Right cardiac atrium (tissue), 5 donors: ENCODE measurements around the gene ZDHHC23. TPM values are rescaled to one million over a fixed set of nuclear protein-coding genes. Genes with fewer than 3 reads are reported as not detected.

Experiments used
- ATAC-seq, 2 donors: fragments of 200-7000 bp; cut with Tn5 transposase; one replicate each; pipeline versions ENCODE4 v1.8.0 to v1.9.1; 2020; ENCODE audit warnings: moderate library complexity in 2 of 2, mild to moderate bottlenecking in 1 of 2
- DNase-seq, 3 donors: peaks; one replicate each; pipeline ENCODE4 v3.0.0-alpha.2; 2020
- H3K27ac ChIP-seq: one replicate; pipeline ENCODE4 v1.5.1; 2013; ENCODE audit warnings: mild to moderate bottlenecking, low read length, control low read depth, moderate library complexity
- H3K27me3 ChIP-seq: one replicate; pipeline ENCODE4 v1.6.1; 2013; ENCODE audit not compliant: control insufficient read depth, insufficient read depth
- H3K4me1 ChIP-seq: one replicate; pipeline ENCODE4 v1.6.1; 2013; ENCODE audit warnings: low read length; ENCODE audit not compliant: control insufficient read depth, insufficient read depth
- H3K4me3 ChIP-seq: one replicate; pipeline ENCODE4 v1.5.1; 2013; ENCODE audit warnings: low read length, control low read depth
- H3K9me3 ChIP-seq: one replicate; pipeline ENCODE4 v1.6.1; 2013; ENCODE audit warnings: low read length; ENCODE audit not compliant: control insufficient read depth
- WGBS: extraction: QIAGEN DNeasy Blood & Tissue Kit; methylation state at CpG from one replicate; pipeline ENCODE4 v1.1.7; 2013; 5-methylcytosine and 5-hydroxymethylcytosine counted together
- intact Hi-C, 4 donors: fragments of 100-400 bp; cut with DNase I; formaldehyde crosslinking; loops; one replicate each; pipeline versions ENCODE4 v1.11.0 to v1.14.0; 2022 to 2023
- polyA plus RNA-seq: library from polyadenylated mRNA; stranded (reverse); fragments of 200-250 nt; gene quantifications from one replicate; pipeline ENCODE4 v1.2.3, GENCODE V29; 2013
- total RNA-seq, 4 donors: library from RNA; stranded (reverse); fragmentation: NEBNext Ultra II Directional; extraction: Animal tissue kit (Norgen Biotek cat#: 25700); gene quantifications; one replicate each; pipeline ENCODE4 v1.2.1, GENCODE V29; 2021
- donor health status: healthy with polysubstance abuse.
- donor health status: DM: no; HTN: yes; CAD: no.
- donor health status: DM: no; HTN: no; CAD: no.
- donor health status: DM: no; HTN: yes; CAD: no; lungs with severe emphysema.
- donor health status: DM: yes; HTN: yes; CAD: no.

The ZDHHC23 gene
- total and polyA plus RNA-seq, 5 donors: 0.93 to 2.4 (median 2.1) TPM

- 96% methylated on average over 2 of the region's 2 CpGs for WGBS
- Histone ChIP-seq H3K9me3 (no peaks in the 10 kb centered on the region), H3K27me3 (no peaks in the 10 kb centered on the region), H3K4me3 (no peak overlapping the region), H3K27ac (no peak overlapping the region), H3K4me1 (no peaks in the 10 kb centered on the region)
- no peak for DNase-seq
- ATAC-seq: no peak
- intact Hi-C loops: no loop called here
Measured at GRCh38 chr3:114011059-114011797, 63.4 kb downstream of the ZDHHC23 start.

Other genes with a start within 250 kb of the ZDHHC23 start
- gene NAA50, start 201.8 kb upstream of the ZDHHC23 start, total RNA-seq: 10 to 100 TPM; 61.8 to 91.7 (median 68.0) TPM
- 26.5 TPM for gene NAA50, start 201.8 kb upstream of the ZDHHC23 start, polyA plus RNA-seq
- 10 to 100 TPM; 24.0 to 29.0 (median 27.3) TPM for gene ATP6V1A, start 201.0 kb upstream of the ZDHHC23 start, total RNA-seq
- gene ATP6V1A, start 201.0 kb upstream of the ZDHHC23 start, polyA plus RNA-seq: 9.1 TPM
- gene GRAMD1C, start 109.2 kb upstream of the ZDHHC23 start, total RNA-seq: 1 to 10 TPM in 3 of 4 donors, under 1 TPM in 1; 0.94 to 3.0 (median 1.8) TPM
- gene GRAMD1C, start 109.2 kb upstream of the ZDHHC23 start, polyA plus RNA-seq: 0.38 TPM
- 1 to 10 TPM; 1.8 to 3.1 (median 2.3) TPM for gene CCDC191, start 108.5 kb downstream of the ZDHHC23 start, total RNA-seq
- 1.4 TPM for gene CCDC191, start 108.5 kb downstream of the ZDHHC23 start, polyA plus RNA-seq
- 1 to 10 TPM; 7.0 to 9.4 (median 7.4) TPM for gene QTRT2, start 108.7 kb downstream of the ZDHHC23 start, total RNA-seq
- gene QTRT2, start 108.7 kb downstream of the ZDHHC23 start, polyA plus RNA-seq: 3.4 TPM
- gene DRD3, start 231.0 kb downstream of the ZDHHC23 start, total RNA-seq: not detected
- gene DRD3, start 231.0 kb downstream of the ZDHHC23 start, polyA plus RNA-seq: not detected